ENCODE data around the gene IGDCC3. TPM values are rescaled to one million over a fixed set of nuclear protein-coding genes. Genes with fewer than 3 reads are reported as not detected.

IGDCC3 gene
- total RNA-seq, 1 experiment from 2014 or later: 0.32 TPM

GRCh38 chr15:65289261-65289854 is 88.4 kb downstream of the IGDCC3 start:
- BruUV-seq (replicated peaks): no TSS peak
- intact Hi-C loops (cut with micrococcal nuclease; ENCODE audit: unreplicated experiment): no loop called here
- Histone ChIP-seq H3K9me3 (ENCODE audit: low read depth, low read length, poor library complexity, severe bottlenecking) (no peaks in the 10 kb centered on the region), H3K27ac (ENCODE audit: low read depth, low read length, poor library complexity, severe bottlenecking) (no peak overlapping the region), H3K4me3 (ENCODE audit: low read depth, low read length, poor library complexity, severe bottlenecking) (no peak overlapping the region), H3K36me3 (ENCODE audit: insufficient read depth, low read length, poor library complexity, severe bottlenecking) (no peaks in the 10 kb centered on the region), H3K4me1 (ENCODE audit: insufficient read depth, low read length, poor library complexity, severe bottlenecking) (peaks cover 14% of the 10 kb centered on the region), H3K27me3 (replicated peaks; ENCODE audit: insufficient read depth, low read depth, low read length, poor library complexity) (no peaks in the 10 kb centered on the region)
- CTCF ChIA-PET: no interaction called here
- TF ChIP-seq EZH2 (IDR thresholded peaks at IDR 0.05; ENCODE audit: borderline replicate concordance, low read depth, low read length, poor library complexity, severe bottlenecking) (no peak), CTCF (conservative IDR thresholded peaks at IDR 0.05; ENCODE audit: low read depth, low read length) (no peak)
- no peak for DNase-seq (ENCODE audit: low spot score)
- POLR2A ChIA-PET (ENCODE audit: low non-redundant PET): no interaction called here

GRCh38 chr15:65287520-65287855 is 90.3 kb downstream of the IGDCC3 start:
- no TSS peak for BruUV-seq (replicated peaks)

GRCh38 chr15:65286704-65287519 is 90.9 kb downstream of the IGDCC3 start, which contains the start of gene PARP16:
Gene PARP16 (minus strand): TSS chr15:65286883. CDS start chr15:65286426, 457 bp downstream.
- intact Hi-C loops (cut with micrococcal nuclease; ENCODE audit: unreplicated experiment): no loop called here
- Histone ChIP-seq H3K4me3 (ENCODE audit: low read depth, low read length, poor library complexity, severe bottlenecking) (peak within 1 kb of the TSS; percentile 62), H3K36me3 (ENCODE audit: insufficient read depth, low read length, poor library complexity, severe bottlenecking) (no peaks in the 10 kb centered on the region), H3K27me3 (replicated peaks; ENCODE audit: insufficient read depth, low read depth, low read length, poor library complexity) (no peaks in the 10 kb centered on the region), H3K4me1 (ENCODE audit: insufficient read depth, low read length, poor library complexity, severe bottlenecking) (peaks cover 14% of the 10 kb centered on the region), H3K9me3 (ENCODE audit: low read depth, low read length, poor library complexity, severe bottlenecking) (no peaks in the 10 kb centered on the region), H3K27ac (ENCODE audit: low read depth, low read length, poor library complexity, severe bottlenecking) (peak within 1 kb of the TSS; percentile 71)
- peak; percentile 91 for DNase-seq (ENCODE audit: low spot score)
- TF ChIP-seq EZH2 (IDR thresholded peaks at IDR 0.05; ENCODE audit: borderline replicate concordance, low read depth, low read length, poor library complexity, severe bottlenecking) (no peak), CTCF (conservative IDR thresholded peaks at IDR 0.05; ENCODE audit: low read depth, low read length) (peak; percentile 25; the same call in 1 of the 2 replicates)
- CTCF ChIA-PET: interaction anchor here (0.6 kb wide), 3 partner anchors 11 to 36 kb away, joined by 3 to 8 read pairs (median 4); no protein-coding TSS in a partner anchor
- no TSS peak for BruUV-seq (replicated peaks)
- POLR2A ChIA-PET (ENCODE audit: low non-redundant PET): interaction anchor here (0.6 to 1.7 kb wide), 3 partner anchors 18 to 128 kb away, joined by 4 to 10 read pairs (median 7); partner anchors contain the start of gene RNU5B-1

More at GRCh38 chr15:65287520-65287855, 90.3 kb downstream of the IGDCC3 start:
- DNase-seq (ENCODE audit: low spot score): no peak
- Histone ChIP-seq H3K9me3 (ENCODE audit: low read depth, low read length, poor library complexity, severe bottlenecking) (no peaks in the 10 kb centered on the region), H3K36me3 (ENCODE audit: insufficient read depth, low read length, poor library complexity, severe bottlenecking) (no peaks in the 10 kb centered on the region), H3K4me3 (ENCODE audit: low read depth, low read length, poor library complexity, severe bottlenecking) (no peak overlapping the region), H3K4me1 (ENCODE audit: insufficient read depth, low read length, poor library complexity, severe bottlenecking) (peaks cover 14% of the 10 kb centered on the region), H3K27ac (ENCODE audit: low read depth, low read length, poor library complexity, severe bottlenecking) (no peak overlapping the region), H3K27me3 (replicated peaks; ENCODE audit: insufficient read depth, low read depth, low read length, poor library complexity) (no peaks in the 10 kb centered on the region)
- ChIA-PET POLR2A (ENCODE audit: low non-redundant PET) (interaction anchor here (0.6 to 1.7 kb wide), 2 partner anchors 17 to 128 kb away, joined by 4 to 7 read pairs; partner anchors contain the start of gene RNU5B-1), CTCF (no interaction called here)
- TF ChIP-seq EZH2 (IDR thresholded peaks at IDR 0.05; ENCODE audit: borderline replicate concordance, low read depth, low read length, poor library complexity, severe bottlenecking) (no peak), CTCF (conservative IDR thresholded peaks at IDR 0.05; ENCODE audit: low read depth, low read length) (no peak)
- intact Hi-C loops (cut with micrococcal nuclease; ENCODE audit: unreplicated experiment): no loop called here

All from A673 (cell line).